ENCODE results near the gene DPP4. TPM values are rescaled to one million over a fixed set of nuclear protein-coding genes. Genes with fewer than 3 reads are reported as not detected.

Gene DPP4
- total RNA-seq, 1 experiment from 2014 or later, result 2.8 TPM

- Histone ChIP-seq H3T11ph (ENCODE audit: low read length) (no peak overlapping the region), H3K23ac (ENCODE audit: insufficient read length, low read depth, low read length) (no peak overlapping the region), H3K27me3 (ENCODE audit: insufficient read depth, low read length) (no peaks in the 10 kb centered on the region), H3K4me1 (ENCODE audit: insufficient read depth, low read length) (no peaks in the 10 kb centered on the region), H2BK120ac (ENCODE audit: low read depth, low read length, poor library complexity, severe bottlenecking) (no peak overlapping the region), H2BK15ac (ENCODE audit: low read depth, low read length) (no peak overlapping the region), H2AK5ac (ENCODE audit: insufficient read length, low read length) (no peak overlapping the region), H3K79me2 (ENCODE audit: insufficient read depth, low read length) (no peaks in the 10 kb centered on the region), H3K27ac (ENCODE audit: insufficient read length, low read depth, low read length) (no peak overlapping the region), H3K23me2 (ENCODE audit: insufficient read length, low read depth, low read length, poor library complexity, severe bottlenecking) (no peaks in the 10 kb centered on the region), H3K9me3 (ENCODE audit: control insufficient read depth, low read depth, low read length) (no peaks in the 10 kb centered on the region), H3K18ac (ENCODE audit: insufficient read length, low read depth, low read length) (no peak overlapping the region), H4K91ac (ENCODE audit: insufficient read length, low read depth, low read length) (no peak overlapping the region), H3K14ac (ENCODE audit: insufficient read depth, low read length) (no peak overlapping the region), H3K79me1 (ENCODE audit: insufficient read depth, low read depth, low read length, poor library complexity, severe bottlenecking) (no peaks in the 10 kb centered on the region), H2BK20ac (ENCODE audit: low read depth, low read length, poor library complexity, severe bottlenecking) (no peak overlapping the region), H3K56ac (ENCODE audit: insufficient read length, low read depth, low read length) (no peak overlapping the region), H4K8ac (replicated peaks; ENCODE audit: insufficient read length, low read depth, low read length) (no peak overlapping the region), H2BK12ac (ENCODE audit: insufficient read length, low read depth, low read length) (no peak overlapping the region), H4K20me1 (ENCODE audit: control insufficient read depth, insufficient read depth, insufficient read length) (no peaks in the 10 kb centered on the region), H4K5ac (ENCODE audit: insufficient read length, low read depth, low read length) (no peak overlapping the region), H2AFZ (ENCODE audit: low read length) (no peak overlapping the region), H3K4me2 (ENCODE audit: insufficient read depth, insufficient read length, low read length) (no peak overlapping the region), H2BK5ac (ENCODE audit: insufficient read length, low read length) (no peak overlapping the region), H3K4ac (ENCODE audit: low read depth, low read length) (no peak overlapping the region), H3K9ac (ENCODE audit: extremely low read depth, insufficient read length, low read length) (no peak overlapping the region)
- Mint-ChIP-seq H3K9me3 (peaks cover 7 to 9% of the 10 kb centered on the region in 2 experiments), H3K27me3 (ENCODE audit: low read depth) (no peaks in the 10 kb centered on the region), H3K4me1 (peaks cover 16 to 18% of the 10 kb centered on the region in 2 experiments), H3K36me3 (ENCODE audit: insufficient read depth in 1 of 3, low read depth in 3 of 3) (peaks cover 5 to 11% (median 6%) of the 10 kb centered on the region in 3 experiments; a peak in 5 of 7 replicates), H3K27ac (0 out of 7 replicates have a peak overlapping the region, but pooled peaks of 1 of the 3 experiments have one; percentile 23), H3K4me3 (no peak overlapping the region)
- TF ChIP-seq CTCF (conservative IDR thresholded peaks at IDR 0.05), result no peak
- DNase-seq, result no peak
- no CpG with 5 or more reads among the region's 1 CpG for WGBS (ENCODE audit: extremely low coverage, insufficient read length, low lambda C conversion rate)
Measured at GRCh38 chr2:162057426-162057825, 16.6 kb downstream of the DPP4 start.

All from H9 (cell line).